T-cell (primary cell): ENCODE results near the gene GBGT1. TPM values are rescaled to one million over a fixed set of nuclear protein-coding genes. Genes with fewer than 3 reads are reported as not detected.

Experiments used
- ATAC-seq, 4 experiments: fragments of 200-7000 bp in 3 of 4; fragments of 150-1000 bp in 1 of 4; cut with Tn5 transposase; replicated peaks in 1 of 4; 1 replicate in 3 of 4; 2 replicates in 1 of 4; pipeline ENCODE4 v1.10.0; 2021; ENCODE audit warnings: moderate library complexity in 3 of 4, mild to moderate bottlenecking in 2 of 4, moderate number of reproducible peaks in 1 of 4
- CTCF ChIA-PET, 2 donors: fragments of 300-600 bp; sonication (Branson Sonifier 250); formaldehyde crosslinking; loops; one replicate each; lab custom pipeline; 2022; ENCODE audit warnings: antibody characterized with exemption in 2 of 2; lab: Charles Lee
- POLR2A ChIA-PET, 2 donors: fragments of 300-600 bp; sonication (Branson Sonifier 250); formaldehyde crosslinking; loops; one replicate each; lab custom pipeline; 2022; ENCODE audit warnings: antibody characterized with exemption in 2 of 2; lab: Charles Lee
- DNase-seq, 35 experiments: peaks; one replicate each; pipeline versions ENCODE4 v3.0.0 to v3.0.0-alpha.2; 2013 to 2023
- H3K27ac ChIP-seq: one replicate; pipeline ENCODE4 v1.5.1; 2013; ENCODE audit warnings: low read length
- H3K27me3 ChIP-seq, 2 experiments: replicated peaks in 1 of 2; 1 replicate in 1 of 2; 2 replicates in 1 of 2; pipeline versions ENCODE4 v1.6.1 to v1.7.0; 2013; ENCODE audit warnings: low read length in 1 of 2, mixed read lengths in 1 of 2; ENCODE audit not compliant: control insufficient read depth in 2 of 2, insufficient read depth in 2 of 2; ENCODE audit errors: extremely low read depth in 1 of 2
- H3K36me3 ChIP-seq, 2 donors: 1 replicate in 1 of 2; 2 replicates in 1 of 2; pipeline versions ENCODE4 v1.6.1 to v1.7.0; 2013; ENCODE audit warnings: low read length in 1 of 2; ENCODE audit not compliant: control insufficient read depth in 2 of 2, insufficient read depth in 1 of 2; ENCODE audit errors: extremely low read depth in 1 of 2
- H3K4me1 ChIP-seq, 2 experiments: 1 replicate in 1 of 2; 2 replicates in 1 of 2; pipeline versions ENCODE4 v1.6.1 to v1.7.0; 2013; ENCODE audit warnings: low read length in 2 of 2, mixed read lengths in 1 of 2; ENCODE audit not compliant: insufficient read depth in 2 of 2, control insufficient read depth in 1 of 2; ENCODE audit errors: extremely low read depth in 1 of 2
- H3K4me3 ChIP-seq, 2 donors: 1 replicate in 1 of 2; 2 replicates in 1 of 2; pipeline versions ENCODE4 v1.5.1 to v1.7.0; 2013; ENCODE audit warnings: mild to moderate bottlenecking in 2 of 2, low read length in 1 of 2, moderate library complexity in 1 of 2; ENCODE audit not compliant: control insufficient read depth in 1 of 2; ENCODE audit errors: extremely low read depth in 1 of 2
- H3K9me3 ChIP-seq: 2 replicates; pipeline ENCODE4 v1.7.0; 2013
- H3K27ac Mint-ChIP-seq, 2 donors: one replicate each; pipeline ENCODE4 v1.8.0; 2020 to 2021; ENCODE audit warnings: mild to moderate bottlenecking in 2 of 2, mixed read lengths in 2 of 2
- H3K27me3 Mint-ChIP-seq, 2 donors: one replicate each; pipeline ENCODE4 v1.8.0; 2021 to 2022; ENCODE audit warnings: mixed read lengths in 2 of 2
- H3K36me3 Mint-ChIP-seq: one replicate; pipeline ENCODE4 v1.8.0; 2021; ENCODE audit warnings: mixed read lengths
- H3K4me1 Mint-ChIP-seq, 3 donors: one replicate each; pipeline ENCODE4 v1.8.0; 2020 to 2022; ENCODE audit warnings: mixed read lengths in 3 of 3, mild to moderate bottlenecking in 1 of 3
- H3K4me3 Mint-ChIP-seq, 3 donors: one replicate each; pipeline ENCODE4 v1.8.0; 2020 to 2022; ENCODE audit warnings: mild to moderate bottlenecking in 3 of 3, mixed read lengths in 3 of 3, moderate library complexity in 3 of 3
- H3K9me3 Mint-ChIP-seq, 3 donors: one replicate each; pipeline ENCODE4 v1.8.0; 2020 to 2022; ENCODE audit warnings: mixed read lengths in 3 of 3
- WGBS: methylation state at CpG from one replicate; pipeline ENCODE4 v1.1.5; 2013; ENCODE audit warnings: missing lambda C conversion rate; ENCODE audit not compliant: insufficient coverage; 5-methylcytosine and 5-hydroxymethylcytosine counted together
- total RNA-seq, 35 experiments: library from RNA in 6 of 35; stranded (reverse) in 6 of 35; fragments of 120-200 nt in 1 of 35; gene quantifications; one replicate each; pipeline versions ENCODE4 v1.2.1 to v1.2.4 and lab custom pipeline; 2013 to 2026

GBGT1 gene
- total RNA-seq, 5 donors from 2014 or later (not counting 1 experiment from before 2014, with no cell fraction given) = 1.3 to 13.3 (median 7.9) TPM

DNA sequence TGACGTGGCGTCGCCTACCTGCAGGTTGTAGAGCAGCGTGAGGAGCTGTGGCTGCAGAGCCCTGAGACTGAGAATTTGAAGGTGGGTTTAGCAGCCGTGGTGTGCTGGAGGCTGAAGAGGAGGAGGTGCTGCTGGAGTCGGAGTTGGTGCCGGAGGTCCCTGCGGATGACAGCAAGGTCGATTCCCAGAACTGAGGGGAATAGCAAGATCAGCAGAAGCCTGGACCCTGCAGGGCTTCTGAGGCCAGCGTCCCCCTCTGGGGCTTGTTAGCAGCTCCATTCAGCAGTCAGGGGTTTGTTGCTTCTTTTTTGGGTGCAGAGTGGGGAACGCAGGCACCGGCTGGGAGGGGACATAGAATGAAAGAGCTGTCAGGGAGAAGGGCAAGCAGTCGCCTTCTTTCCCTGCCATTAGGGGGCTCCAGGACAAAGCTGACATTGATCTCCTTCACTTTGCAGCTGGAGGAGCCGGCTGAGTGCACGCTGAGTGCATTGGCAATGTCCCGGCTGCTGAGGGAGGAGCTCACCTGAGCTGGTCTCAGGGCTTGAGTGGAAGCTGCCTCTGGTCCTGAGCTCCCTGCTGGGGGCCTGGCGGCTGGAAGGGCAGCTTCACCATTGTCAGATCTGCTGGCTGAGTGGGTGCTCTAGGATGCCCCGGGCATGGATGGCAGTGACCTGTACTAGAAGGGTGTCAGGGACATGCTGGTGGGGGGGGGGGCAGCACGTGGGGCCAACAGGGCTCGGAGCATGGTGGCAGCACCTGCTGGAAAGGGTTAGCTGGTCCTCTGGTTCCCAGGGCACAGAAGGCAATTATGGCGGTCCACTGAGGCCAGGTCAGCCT is 24.5 kb upstream of the GBGT1 start:
- Mint-ChIP-seq H3K4me3 (no peak overlapping the region), H3K36me3 (no peaks in the 10 kb centered on the region), H3K4me1 (peaks cover 12 to 15% (median 12%) of the 10 kb centered on the region in 3 donors), H3K27me3 (peaks cover 21 to 37% of the 10 kb centered on the region in 2 donors), H3K27ac (no peak overlapping the region), H3K9me3 (no peaks in the 10 kb centered on the region)
- H3K27me3 ChIP-seq = peaks cover 0 to 32% of the 10 kb centered on the region in 2 experiments
- H3K9me3 ChIP-seq = no peaks in the 10 kb centered on the region
- ATAC-seq (no peak), DNase-seq (no peak)
- H3K4me3 ChIP-seq = no peak overlapping the region
- H3K4me1 ChIP-seq = peaks cover 3 to 16% of the 10 kb centered on the region in 2 experiments
- ChIA-PET CTCF (interaction anchor here in 1 of 2 donors (0.6 to 1.0 kb wide), 3 partner anchors 12 to 933 kb away, joined by 3 to 4 read pairs (median 4); no protein-coding TSS in a partner anchor), POLR2A (no interaction called here)
- H3K36me3 ChIP-seq = no peaks in the 10 kb centered on the region
- WGBS = 51% methylated on average over 20 of the region's 21 CpGs
- no peak overlapping the region for H3K27ac ChIP-seq

DNA sequence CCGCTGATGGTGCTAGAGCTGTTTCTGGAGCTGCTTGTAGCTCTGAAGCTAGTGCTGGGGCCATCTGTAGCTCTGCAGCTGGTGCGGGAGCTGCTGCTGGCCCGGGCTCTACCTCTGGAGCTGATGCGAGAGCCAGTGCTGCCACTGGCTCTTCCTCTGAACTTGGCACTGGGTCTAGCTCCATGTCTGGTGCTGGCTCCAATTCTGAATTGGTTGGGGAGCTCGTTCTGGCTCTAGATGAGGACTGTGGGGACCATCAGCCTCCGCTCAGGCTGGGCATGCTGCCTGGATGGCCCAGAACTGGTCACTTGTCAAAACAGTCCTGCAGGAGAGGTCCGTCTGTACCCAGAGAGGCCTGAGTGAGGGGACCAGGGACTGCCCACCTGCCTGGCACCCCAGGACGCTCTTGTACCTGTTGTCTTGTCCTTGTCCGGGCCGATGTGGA is 23.9 kb upstream of the GBGT1 start:
- Histone ChIP-seq H3K4me1 (peaks cover 3 to 16% of the 10 kb centered on the region in 2 experiments), H3K36me3 (no peaks in the 10 kb centered on the region), H3K9me3 (no peaks in the 10 kb centered on the region), H3K27ac (no peak overlapping the region), H3K27me3 (peaks cover 0 to 34% of the 10 kb centered on the region in 2 experiments), H3K4me3 (no peak overlapping the region)
- POLR2A ChIA-PET = no interaction called here
- ATAC-seq = no peak
- H3K4me1 Mint-ChIP-seq = peaks cover 12 to 15% (median 12%) of the 10 kb centered on the region in 3 donors
- H3K36me3 Mint-ChIP-seq = no peaks in the 10 kb centered on the region
- no peak overlapping the region for H3K27ac Mint-ChIP-seq
- H3K27me3 Mint-ChIP-seq = peaks cover 25 to 40% of the 10 kb centered on the region in 2 donors
- H3K4me3 Mint-ChIP-seq = no peak overlapping the region
- no peak for DNase-seq
- WGBS = 86% methylated on average over 8 of the region's 10 CpGs
- CTCF ChIA-PET = interaction anchor here in 1 of 2 donors (0.5 to 2.1 kb wide), 4 partner anchors 51 to 933 kb away, joined by 4 to 9 read pairs (median 4); no protein-coding TSS in a partner anchor
- no peaks in the 10 kb centered on the region for H3K9me3 Mint-ChIP-seq

DNA sequence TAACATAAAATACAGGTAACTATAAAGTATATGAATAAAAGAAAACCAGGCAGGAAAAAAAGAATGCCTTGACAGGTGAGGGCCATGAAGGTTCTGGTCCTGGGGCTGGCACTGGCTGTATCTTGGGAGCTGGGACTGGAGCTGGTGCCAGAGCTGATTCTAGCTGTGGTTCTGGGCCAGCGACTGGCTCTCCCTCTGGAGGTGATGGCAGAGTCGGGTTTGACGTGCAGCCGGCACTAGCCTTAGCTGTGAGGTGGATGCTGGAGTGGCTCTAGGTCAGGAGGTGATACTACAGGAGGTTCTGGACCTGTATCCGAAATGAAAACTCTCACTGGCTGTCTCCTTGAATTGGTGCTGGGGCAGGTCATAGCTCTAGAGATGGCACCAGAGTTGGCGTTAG is 23.0 kb upstream of the GBGT1 start:
- Mint-ChIP-seq H3K4me1 (peaks cover 12 to 15% (median 12%) of the 10 kb centered on the region in 3 donors), H3K36me3 (no peaks in the 10 kb centered on the region), H3K9me3 (no peaks in the 10 kb centered on the region), H3K27me3 (peaks cover 24 to 42% of the 10 kb centered on the region in 2 donors), H3K27ac (no peak overlapping the region), H3K4me3 (no peak overlapping the region)
- POLR2A ChIA-PET = interaction anchor here in 1 of 2 donors (1.2 kb wide), 1 partner anchor 156 kb away, joined by 4 read pairs; the partner anchor contains the start of gene GTF3C5
- Histone ChIP-seq H3K27ac (no peak overlapping the region), H3K4me1 (peaks cover 3 to 16% of the 10 kb centered on the region in 2 experiments), H3K27me3 (peaks cover 0 to 40% of the 10 kb centered on the region in 2 experiments), H3K9me3 (no peaks in the 10 kb centered on the region), H3K4me3 (no peak overlapping the region), H3K36me3 (no peaks in the 10 kb centered on the region)
- 95% methylated on average over 5 of the region's 6 CpGs for WGBS
- no peak for ATAC-seq
- CTCF ChIA-PET = interaction anchor here (0.6 to 2.1 kb wide), 7 partner anchors 52 to 1657 kb away, joined by 3 to 9 read pairs (median 3); no protein-coding TSS in a partner anchor
- no peak for DNase-seq

DNA sequence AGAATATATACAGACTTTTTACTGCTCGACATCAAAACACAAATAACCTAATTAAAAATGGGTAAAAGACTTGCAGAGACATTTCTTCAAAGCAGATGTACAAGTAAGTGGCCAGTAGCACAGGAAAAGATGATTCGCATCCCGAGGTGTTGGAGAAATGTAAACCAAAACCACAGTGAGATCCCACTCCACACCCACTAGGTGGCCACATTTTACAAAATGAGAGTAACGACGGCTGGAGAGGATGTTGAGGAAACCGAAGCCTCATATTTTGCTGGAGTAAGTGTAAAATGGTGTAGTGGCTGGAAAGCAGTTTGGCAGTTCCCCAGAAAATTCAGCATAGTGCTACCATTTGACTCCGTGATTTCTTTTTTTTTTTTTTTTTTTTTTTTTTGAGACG is 21.3 kb upstream of the GBGT1 start:
- Mint-ChIP-seq H3K27me3 (peaks cover 27 to 46% of the 10 kb centered on the region in 2 donors), H3K4me1 (peaks cover 12 to 15% (median 12%) of the 10 kb centered on the region in 3 donors), H3K36me3 (no peaks in the 10 kb centered on the region), H3K9me3 (no peaks in the 10 kb centered on the region), H3K4me3 (peak overlapping the region in 1 of 3 donors; percentile 35), H3K27ac (no peak overlapping the region)
- Histone ChIP-seq H3K4me1 (peaks cover 3 to 16% of the 10 kb centered on the region in 2 experiments), H3K4me3 (no peak overlapping the region), H3K36me3 (no peaks in the 10 kb centered on the region), H3K27me3 (peaks cover 0 to 38% of the 10 kb centered on the region in 2 experiments), H3K27ac (no peak overlapping the region), H3K9me3 (no peaks in the 10 kb centered on the region)
- ChIA-PET CTCF (interaction anchor here (0.6 to 1.2 kb wide), 8 partner anchors 29 to 867 kb away, joined by 3 to 7 read pairs (median 4); no protein-coding TSS in a partner anchor), POLR2A (interaction anchor here in 1 of 2 donors (0.7 kb wide), 1 partner anchor 151 kb away, joined by 6 read pairs; no protein-coding TSS in a partner anchor)
- DNase-seq (peak in 23 of 35 experiments; percentile 15 to 70 (median 25)), ATAC-seq (peak; percentile 52 to 68 (median 60))
- WGBS = no CpG with 5 or more reads among the region's 8 CpGs

DNA sequence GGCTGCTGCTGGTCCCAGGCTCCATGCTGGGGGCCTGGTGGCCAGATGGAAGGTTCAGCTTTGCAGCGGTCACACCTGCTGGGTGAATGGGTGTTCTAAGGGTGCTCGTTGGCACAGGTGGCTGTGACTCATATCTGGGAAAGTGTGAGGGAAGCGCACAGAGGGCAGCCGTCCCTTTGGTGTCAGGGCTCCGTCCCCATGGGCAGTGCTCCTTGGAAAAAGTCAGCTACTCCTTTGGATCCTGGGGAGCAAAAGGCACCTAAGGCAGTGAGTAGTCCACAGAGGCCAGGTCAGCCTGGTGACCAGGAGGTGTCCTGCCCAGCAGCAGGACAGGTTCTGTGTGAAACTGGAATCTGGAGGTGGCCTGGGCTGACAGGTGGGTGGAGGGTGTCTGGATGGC is 18.4 kb upstream of the GBGT1 start:
- peaks cover 12 to 15% (median 12%) of the 10 kb centered on the region in 3 donors for H3K4me1 Mint-ChIP-seq
- DNase-seq (peak in 1 of 35 experiments; percentile 13), ATAC-seq (no peak)
- H3K4me3 ChIP-seq = no peak overlapping the region
- POLR2A ChIA-PET = no interaction called here
- no peaks in the 10 kb centered on the region for H3K36me3 Mint-ChIP-seq
- CTCF ChIA-PET = interaction anchor here in 1 of 2 donors (0.5 to 1.7 kb wide), 2 partner anchors 11 to 122 kb away, joined by 3 to 5 read pairs; no protein-coding TSS in a partner anchor
- 63% methylated on average over 4 of the region's 5 CpGs for WGBS
- H3K9me3 ChIP-seq = no peaks in the 10 kb centered on the region
- H3K27me3 ChIP-seq = peaks cover 0 to 19% of the 10 kb centered on the region in 2 experiments
- no peak overlapping the region for H3K27ac Mint-ChIP-seq
- no peak overlapping the region for H3K4me3 Mint-ChIP-seq
- no peaks in the 10 kb centered on the region for H3K9me3 Mint-ChIP-seq
- peaks cover 18 to 34% of the 10 kb centered on the region in 2 donors for H3K27me3 Mint-ChIP-seq
- H3K27ac ChIP-seq = no peak overlapping the region
- peaks cover 3 to 16% of the 10 kb centered on the region in 2 experiments for H3K4me1 ChIP-seq
- H3K36me3 ChIP-seq = no peaks in the 10 kb centered on the region

DNA sequence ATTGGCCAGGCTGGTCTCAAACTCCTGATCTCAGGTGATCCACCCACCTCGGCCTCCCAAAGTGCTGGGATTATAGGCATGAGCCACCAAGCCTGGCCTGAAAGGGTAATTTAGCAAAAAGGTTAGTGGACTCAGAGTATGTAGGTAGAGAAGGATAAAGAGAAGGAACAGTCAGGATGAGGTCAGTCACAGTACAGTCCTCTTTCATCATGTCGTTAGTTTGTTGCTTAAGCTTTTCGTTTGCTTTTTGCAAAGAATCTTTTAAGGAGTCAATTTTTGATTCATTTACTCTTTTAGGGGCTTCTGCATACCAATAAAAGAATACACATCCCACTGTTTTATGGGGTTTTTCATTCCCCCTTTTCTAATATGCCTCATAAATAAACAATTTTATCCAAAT is 17.8 kb upstream of the GBGT1 start:
- Mint-ChIP-seq H3K4me1 (peaks cover 12 to 15% (median 12%) of the 10 kb centered on the region in 3 donors), H3K9me3 (no peaks in the 10 kb centered on the region), H3K36me3 (no peaks in the 10 kb centered on the region), H3K4me3 (no peak overlapping the region), H3K27ac (no peak overlapping the region), H3K27me3 (peaks cover 18 to 31% of the 10 kb centered on the region in 2 donors)
- POLR2A ChIA-PET = interaction anchor here in 1 of 2 donors (0.6 to 1.1 kb wide), 2 partner anchors 15 to 85 kb away, joined by 3 read pairs; no protein-coding TSS in a partner anchor
- CTCF ChIA-PET = interaction anchor here in 1 of 2 donors (1.7 kb wide), 1 partner anchor 11 kb away, joined by 5 read pairs; no protein-coding TSS in a partner anchor
- WGBS = 67% methylated on average over 1 of the region's 3 CpGs
- ATAC-seq (no peak), DNase-seq (no peak)
- Histone ChIP-seq H3K4me1 (peaks cover 3 to 16% of the 10 kb centered on the region in 2 experiments), H3K4me3 (no peak overlapping the region), H3K27me3 (peaks cover 0 to 19% of the 10 kb centered on the region in 2 experiments), H3K9me3 (no peaks in the 10 kb centered on the region), H3K36me3 (no peaks in the 10 kb centered on the region), H3K27ac (no peak overlapping the region)
